Endothelial cell of umbilical vein (primary cell): ENCODE results near the gene BSG. TPM values are rescaled to one million over a fixed set of nuclear protein-coding genes. Genes with fewer than 3 reads are reported as not detected.

ENCODE experiments used
- BruUV-seq: library from RNA; stranded (reverse); fragments of 400-500 nt; replicated peaks from 2 replicates; lab custom pipeline; 2021; lab: Mats Ljungman, UMichigan
- CTCF ChIA-PET: fragments of 300-600, 350-600 bp; sonication (Branson Sonifier 250); formaldehyde crosslinking; loops from one replicate; lab custom pipeline; 2021; ENCODE audit warnings: antibody characterized with exemption, inconsistent platforms; lab: Charles Lee
- POLR2A ChIA-PET: fragments of 300-600, 350-600 bp; sonication (Branson Sonifier 250); formaldehyde crosslinking; loops from one replicate; lab custom pipeline; 2021; ENCODE audit warnings: antibody characterized with exemption, inconsistent platforms; lab: Charles Lee
- DNase-seq: peaks from one replicate; pipeline ENCODE4 v3.0.0-alpha.2; 2011; ENCODE audit warnings: low read depth, low spot score
- FAIRE-seq: peaks from 2 replicates; lab custom pipeline; 2011; peaks lifted over from hg19 to GRCh38; lab: Jason Lieb, UNC
- H2AFZ ChIP-seq: 2 replicates; pipeline ENCODE4 v1.6.0; 2012; ENCODE audit warnings: low read depth, low read length, control low read depth, inconsistent platforms
- H3K27ac ChIP-seq: 2 replicates; pipeline ENCODE4 v1.5.1; 2011; ENCODE audit warnings: low read depth, mild to moderate bottlenecking, control low read depth, low read length, moderate library complexity; ENCODE audit not compliant: insufficient read depth
- H3K27me3 ChIP-seq, 2 experiments: 2 replicates each; pipeline versions ENCODE4 v1.6.0 to v1.6.1; 2011; ENCODE audit warnings: low read length in 2 of 2, mixed read lengths in 1 of 2; ENCODE audit not compliant: control insufficient read depth in 2 of 2, insufficient read depth in 2 of 2
- H3K36me3 ChIP-seq, 2 experiments: 2 replicates in 1 of 2; 3 replicates in 1 of 2; pipeline ENCODE4 v1.5.1; 2011; ENCODE audit warnings: low read length in 2 of 2, mild to moderate bottlenecking in 1 of 2, moderate library complexity in 1 of 2; ENCODE audit not compliant: control insufficient read depth in 2 of 2, insufficient read depth in 2 of 2; ENCODE audit errors: extremely low read depth in 1 of 2
- H3K4me1 ChIP-seq: 3 replicates; pipeline ENCODE4 v1.5.1; 2011; ENCODE audit warnings: mild to moderate bottlenecking, low read length; ENCODE audit not compliant: control insufficient read depth, insufficient read depth; ENCODE audit errors: extremely low read depth
- H3K4me2 ChIP-seq: 2 replicates; pipeline ENCODE4 v1.6.1; 2011; ENCODE audit warnings: low read length, control low read depth, mixed read lengths; ENCODE audit not compliant: insufficient read depth
- H3K4me3 ChIP-seq, 3 experiments: fragments of 200-600 bp in 1 of 3; sonication (generic), shearing (Covaris generic) in 1 of 3; replicated peaks in 1 of 3; 2 replicates each; pipeline ENCODE4 v1.5.1; 2011 to 2016; ENCODE audit warnings: control low read depth in 3 of 3, low read length in 3 of 3, mild to moderate bottlenecking in 2 of 3, inconsistent platforms in 1 of 3, low read depth in 1 of 3, moderate library complexity in 1 of 3; ENCODE audit not compliant: insufficient read depth in 1 of 3
- H3K79me2 ChIP-seq: 2 replicates; pipeline ENCODE4 v1.6.0; 2012; ENCODE audit warnings: low read length, inconsistent platforms; ENCODE audit not compliant: control insufficient read depth, insufficient read depth
- H3K9ac ChIP-seq: replicated peaks from 2 replicates; pipeline ENCODE3; 2011; ENCODE audit warnings: low read length, control low read depth; ENCODE audit not compliant: insufficient read depth; ENCODE audit errors: extremely low read depth
- H3K9me1 ChIP-seq: replicated peaks from 3 replicates; pipeline ENCODE4 v1.6.0; 2011; ENCODE audit warnings: mild to moderate bottlenecking, low read length; ENCODE audit not compliant: control insufficient read depth, insufficient read depth; ENCODE audit errors: extremely low read depth
- H3K9me3 ChIP-seq: replicated peaks from 2 replicates; pipeline ENCODE4 v1.5.1; 2012; ENCODE audit warnings: low read length, inconsistent platforms; ENCODE audit not compliant: control insufficient read depth, insufficient read depth
- H4K20me1 ChIP-seq: replicated peaks from 2 replicates; pipeline ENCODE3; 2011; ENCODE audit warnings: mild to moderate bottlenecking, low read length; ENCODE audit not compliant: control insufficient read depth, insufficient read depth; ENCODE audit errors: extremely low read depth
- CTCF ChIP-seq, 2 donors: IDR thresholded peaks; 1 replicate in 1 of 2; 2 replicates in 1 of 2; pipeline ENCODE4 v1.5.1; 2011; ENCODE audit warnings: low read length in 2 of 2, mild to moderate bottlenecking in 2 of 2, moderate library complexity in 2 of 2, control low read depth in 1 of 2, inconsistent platforms in 1 of 2, low read depth in 1 of 2; ENCODE audit not compliant: insufficient read depth in 1 of 2; ENCODE audit errors: extremely low read depth in 1 of 2
- EZH2 ChIP-seq: IDR thresholded peaks from 2 replicates; pipeline ENCODE4 v1.6.1; 2012; ENCODE audit warnings: borderline replicate concordance, low read depth, mild to moderate bottlenecking, moderate library complexity, low read length, inconsistent platforms; ENCODE audit not compliant: severe bottlenecking
- FOS ChIP-seq: IDR thresholded peaks from 2 replicates; pipeline ENCODE4 v1.6.1; 2011; ENCODE audit warnings: mild to moderate bottlenecking, low read length, moderate library complexity, borderline replicate concordance; ENCODE audit not compliant: insufficient read depth
- GATA2 ChIP-seq: IDR thresholded peaks from 2 replicates; pipeline ENCODE4 v1.7.0; 2011; ENCODE audit warnings: low read depth, mild to moderate bottlenecking, moderate library complexity, mixed read lengths, low read length; ENCODE audit not compliant: insufficient read length, insufficient read depth
- JUN ChIP-seq: IDR thresholded peaks from 2 replicates; pipeline ENCODE4 v1.6.1; 2011; ENCODE audit warnings: borderline replicate concordance, low read depth; ENCODE audit not compliant: insufficient read length, insufficient read depth
- MYC ChIP-seq: IDR thresholded peaks from one replicate; pipeline ENCODE4 v1.6.1; 2011; ENCODE audit warnings: mild to moderate bottlenecking, low read depth, low read length
- POLR2AphosphoS5 ChIP-seq: IDR thresholded peaks from 2 replicates; pipeline ENCODE4 v1.6.1; 2012; ENCODE audit warnings: low read depth, mild to moderate bottlenecking, control low read depth, low read length, moderate library complexity; ENCODE audit not compliant: insufficient read depth
- dilution Hi-C: fragments of 300-500 bp; cut with MboI; formaldehyde crosslinking; loops from one replicate; pipeline ENCODE4 v1.15.0; 2019; ENCODE audit warnings: low sequenced_read_pairs; ENCODE audit not compliant: extremely low pct_ligation_motif_present
- intact Hi-C: fragments of 100-400 bp; cut with micrococcal nuclease; formaldehyde crosslinking; loops from one replicate; pipeline ENCODE4 v1.10.0; 2022
- polyA plus RNA-seq, 4 experiments: library from polyadenylated mRNA; depleted of rRNA in 3 of 4; stranded (reverse) in 3 of 4; unstranded in 1 of 4; fragments of >200 nt; gene quantifications; 2 replicates each; pipeline versions ENCODE4 v1.2.1 to v1.2.3, GENCODE V29; 2011 to 2012; ENCODE audit warnings: missing spikeins in 1 of 4
- total RNA-seq: library from RNA; stranded (reverse); gene quantifications from 2 replicates; pipeline ENCODE4 v1.2.3, GENCODE V29; 2021

Gene BSG
- total and polyA plus RNA-seq, 2 donors (not counting 3 experiments of a cell fraction or from before 2014, with no cell fraction given), result 485 to 661 TPM

GRCh38 chr19:582497-583197 is 10.3 kb downstream of the BSG start:
- Histone ChIP-seq H3K9me3 (no peaks in the 10 kb centered on the region), H3K9me1 (no peaks in the 10 kb centered on the region), H3K4me2 (no peak overlapping the region), H3K79me2 (peaks cover 26% of the 10 kb centered on the region), H3K36me3 (peaks cover 4 to 31% of the 10 kb centered on the region in 2 experiments), H3K4me1 (no peaks in the 10 kb centered on the region), H2AFZ (no peak overlapping the region), H4K20me1 (no peaks in the 10 kb centered on the region), H3K27ac (no peak overlapping the region), H3K4me3 (no peak overlapping the region), H3K9ac (no peak overlapping the region), H3K27me3 (no peaks in the 10 kb centered on the region)
- no TSS peak for BruUV-seq
- dilution Hi-C loops, result no loop called here
- DNase-seq (no peak), FAIRE-seq (no peak)
- TF ChIP-seq JUN (no peak), FOS (no peak), GATA2 (no peak), EZH2 (no peak), CTCF (IDR thresholded peaks at IDR 0.05; ENCODE audit: extremely low read depth in 1 of 2, insufficient read depth in 1 of 2, low read depth in 1 of 2, low read length in 2 of 2) (no peak), MYC (no peak), POLR2AphosphoS5 (no peak)
- ChIA-PET POLR2A (no interaction called here), CTCF (interaction anchor here (0.6 kb wide), 1 partner anchor 22 kb away, joined by 4 read pairs; no protein-coding TSS in a partner anchor)
- intact Hi-C loops, result no loop called here
